ENCODE data around the gene TIRAP. TPM values are rescaled to one million over a fixed set of nuclear protein-coding genes. Genes with fewer than 3 reads are reported as not detected.

The TIRAP gene
- total RNA-seq, 1 experiment from 2014 or later = 11.9 TPM

DNA sequence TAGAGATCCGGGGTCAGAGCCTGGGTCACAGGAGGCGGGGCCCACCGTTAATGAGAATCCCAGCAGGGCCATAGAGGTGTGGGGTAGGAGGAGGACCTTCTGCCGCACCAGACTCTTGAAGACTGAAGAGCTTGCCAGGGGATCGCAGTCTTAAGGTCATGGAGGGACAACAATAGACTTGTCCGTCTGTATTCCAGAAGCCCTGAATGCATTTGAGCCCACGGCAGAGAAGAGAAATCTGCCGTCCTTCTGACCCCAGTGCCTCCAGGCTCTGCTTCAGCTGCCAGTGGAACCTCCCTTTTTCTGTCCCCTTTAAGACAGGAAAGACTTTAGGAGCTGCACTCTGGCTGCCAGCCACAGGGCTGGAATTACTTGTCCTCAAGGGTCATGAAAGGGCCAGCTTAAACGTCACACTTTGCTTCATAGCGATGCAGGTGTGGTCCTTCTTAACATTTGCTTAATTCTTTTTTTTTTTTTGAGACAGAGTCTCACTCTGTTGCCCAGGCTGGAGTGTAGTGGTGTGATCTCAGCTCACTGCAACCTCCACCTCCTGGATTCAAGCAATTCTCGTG, 57.1 kb downstream of the TIRAP start:
- no TSS peak for BruUV-seq (replicated peaks)
- Mint-ChIP-seq H3K4me1 (ENCODE audit: insufficient read depth, unreplicated experiment) (peaks cover 27% of the 10 kb centered on the region), H3K36me3 (ENCODE audit: insufficient read depth, unreplicated experiment) (peaks cover 25% of the 10 kb centered on the region), H3K27ac (ENCODE audit: low read depth, unreplicated experiment) (no peak overlapping the region), H3K27me3 (ENCODE audit: insufficient read depth, unreplicated experiment) (no peaks in the 10 kb centered on the region), H3K9me3 (ENCODE audit: unreplicated experiment) (no peaks in the 10 kb centered on the region), H3K4me3 (ENCODE audit: unreplicated experiment) (no peak overlapping the region)
- CTCF ChIA-PET = interaction anchor here (0.6 to 0.8 kb wide), 2 partner anchors 135 to 140 kb away, joined by 3 read pairs; no protein-coding TSS in a partner anchor
- intact Hi-C loops (cut with micrococcal nuclease) = no loop called here
- TF ChIP-seq, protein P1, sequence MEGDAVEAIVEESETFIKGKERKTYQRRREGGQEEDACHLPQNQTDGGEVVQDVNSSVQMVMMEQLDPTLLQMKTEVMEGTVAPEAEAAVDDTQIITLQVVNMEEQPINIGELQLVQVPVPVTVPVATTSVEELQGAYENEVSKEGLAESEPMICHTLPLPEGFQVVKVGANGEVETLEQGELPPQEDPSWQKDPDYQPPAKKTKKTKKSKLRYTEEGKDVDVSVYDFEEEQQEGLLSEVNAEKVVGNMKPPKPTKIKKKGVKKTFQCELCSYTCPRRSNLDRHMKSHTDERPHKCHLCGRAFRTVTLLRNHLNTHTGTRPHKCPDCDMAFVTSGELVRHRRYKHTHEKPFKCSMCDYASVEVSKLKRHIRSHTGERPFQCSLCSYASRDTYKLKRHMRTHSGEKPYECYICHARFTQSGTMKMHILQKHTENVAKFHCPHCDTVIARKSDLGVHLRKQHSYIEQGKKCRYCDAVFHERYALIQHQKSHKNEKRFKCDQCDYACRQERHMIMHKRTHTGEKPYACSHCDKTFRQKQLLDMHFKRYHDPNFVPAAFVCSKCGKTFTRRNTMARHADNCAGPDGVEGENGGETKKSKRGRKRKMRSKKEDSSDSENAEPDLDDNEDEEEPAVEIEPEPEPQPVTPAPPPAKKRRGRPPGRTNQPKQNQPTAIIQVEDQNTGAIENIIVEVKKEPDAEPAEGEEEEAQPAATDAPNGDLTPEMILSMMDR (IDR thresholded peaks at IDR 0.05; ENCODE audit: unreplicated experiment) = no peak
- POLR2A ChIA-PET = interaction anchor here (0.7 kb wide), 1 partner anchor 537 kb away, joined by 3 read pairs; no protein-coding TSS in a partner anchor
- DNase-seq (ENCODE audit: unreplicated experiment) = peak; percentile 84

- no peaks in the 10 kb centered on the region for H3K27me3 Mint-ChIP-seq (ENCODE audit: insufficient read depth, unreplicated experiment)
- no peaks in the 10 kb centered on the region for H3K9me3 Mint-ChIP-seq (ENCODE audit: unreplicated experiment)
- TF ChIP-seq, protein P1 (IDR thresholded peaks at IDR 0.05; ENCODE audit: unreplicated experiment) = no peak
- intact Hi-C loops (cut with micrococcal nuclease) = no loop called here
- no peak for DNase-seq (ENCODE audit: unreplicated experiment)
- H3K27ac Mint-ChIP-seq (ENCODE audit: low read depth, unreplicated experiment) = peak overlapping the region; percentile 72
- BruUV-seq (replicated peaks) = no TSS peak
- peaks cover 30% of the 10 kb centered on the region for H3K36me3 Mint-ChIP-seq (ENCODE audit: insufficient read depth, unreplicated experiment)
- CTCF ChIA-PET = interaction anchor here (0.6 to 1.8 kb wide), 2 partner anchors 13 to 140 kb away, joined by 3 to 8 read pairs; no protein-coding TSS in a partner anchor
- peaks cover 28% of the 10 kb centered on the region for H3K4me1 Mint-ChIP-seq (ENCODE audit: insufficient read depth, unreplicated experiment)
- POLR2A ChIA-PET = interaction anchor here (1.0 to 1.2 kb wide), 2 partner anchors 22 to 70 kb away, joined by 3 to 4 read pairs; no protein-coding TSS in a partner anchor
- H3K4me3 Mint-ChIP-seq (ENCODE audit: unreplicated experiment) = no peak overlapping the region
Observed at GRCh38 chr11:126340960-126341606, 58.2 kb downstream of the TIRAP start.

- Mint-ChIP-seq H3K4me3 (ENCODE audit: unreplicated experiment) (no peak overlapping the region), H3K27ac (ENCODE audit: low read depth, unreplicated experiment) (peak overlapping the region; percentile 72), H3K9me3 (ENCODE audit: unreplicated experiment) (no peaks in the 10 kb centered on the region), H3K27me3 (ENCODE audit: insufficient read depth, unreplicated experiment) (no peaks in the 10 kb centered on the region), H3K4me1 (ENCODE audit: insufficient read depth, unreplicated experiment) (peaks cover 32% of the 10 kb centered on the region), H3K36me3 (ENCODE audit: insufficient read depth, unreplicated experiment) (peaks cover 35% of the 10 kb centered on the region)
- ChIA-PET POLR2A (interaction anchor here (0.6 to 1.2 kb wide), 3 partner anchors 23 to 292 kb away, joined by 3 to 4 read pairs (median 3); no protein-coding TSS in a partner anchor), CTCF (interaction anchor here (0.8 to 1.8 kb wide), 2 partner anchors 32 to 139 kb away, joined by 3 to 8 read pairs; no protein-coding TSS in a partner anchor)
- TF ChIP-seq, protein P1 (IDR thresholded peaks at IDR 0.05; ENCODE audit: unreplicated experiment) = no peak
- intact Hi-C loops (cut with micrococcal nuclease) = no loop called here
- DNase-seq (ENCODE audit: unreplicated experiment) = peak; percentile 79
- BruUV-seq (replicated peaks) = no TSS peak
Observed at GRCh38 chr11:126341760-126342161, 58.9 kb downstream of the TIRAP start.

DNA sequence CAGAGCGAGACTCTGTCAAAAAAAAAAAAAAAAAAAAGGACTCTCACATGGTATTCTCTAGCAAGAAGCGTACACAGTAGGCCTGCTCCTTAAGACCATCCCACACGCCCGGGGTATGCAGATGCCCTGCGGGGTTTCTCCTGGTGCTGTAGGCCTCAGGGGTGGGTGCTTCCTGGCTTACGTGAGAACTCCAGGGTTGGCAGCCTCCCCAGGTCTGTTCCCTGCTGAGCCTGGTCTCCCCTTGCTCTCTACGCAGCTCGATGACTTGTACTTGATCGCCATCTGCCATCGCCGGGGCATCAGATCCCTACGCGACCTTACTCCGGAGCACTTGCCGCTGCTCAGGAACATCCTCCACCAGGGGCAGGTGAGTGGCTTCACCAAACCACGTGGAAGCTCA, 60.2 kb downstream of the TIRAP start:
- TF ChIP-seq, protein P1 (IDR thresholded peaks at IDR 0.05; ENCODE audit: unreplicated experiment) = no peak
- intact Hi-C loops (cut with micrococcal nuclease) = no loop called here
- no peak overlapping the region for H3K27ac Mint-ChIP-seq (ENCODE audit: low read depth, unreplicated experiment)
- H3K27me3 Mint-ChIP-seq (ENCODE audit: insufficient read depth, unreplicated experiment) = no peaks in the 10 kb centered on the region
- no peak for DNase-seq (ENCODE audit: unreplicated experiment)
- peaks cover 35% of the 10 kb centered on the region for H3K36me3 Mint-ChIP-seq (ENCODE audit: insufficient read depth, unreplicated experiment)
- BruUV-seq (replicated peaks) = no TSS peak
- ChIA-PET POLR2A (interaction anchor here (0.9 kb wide), 1 partner anchor 11 kb away, joined by 3 read pairs; no protein-coding TSS in a partner anchor), CTCF (interaction anchor here (0.7 to 1.8 kb wide), 2 partner anchors 90 to 138 kb away, joined by 3 to 8 read pairs; no protein-coding TSS in a partner anchor)
- no peak overlapping the region for H3K4me3 Mint-ChIP-seq (ENCODE audit: unreplicated experiment)
- H3K4me1 Mint-ChIP-seq (ENCODE audit: insufficient read depth, unreplicated experiment) = peaks cover 32% of the 10 kb centered on the region
- H3K9me3 Mint-ChIP-seq (ENCODE audit: unreplicated experiment) = no peaks in the 10 kb centered on the region

Data from MCF 10A (cell line).